Lower leg skin (tissue), 3 donors: ENCODE results near the gene EPS8L3.
"Not testable (repeated sequence)": the region's sequence is repeated elsewhere in the genome, so short reads cannot be mapped to it uniquely, and the experiment has no call there.

ENCODE experiments used
- CTCF ChIP-seq, 3 donors: fragments of 450-650 bp; IDR thresholded peaks; one replicate each; pipeline ENCODE4 v1.5.1; 2016; ENCODE audit warnings: antibody characterized with exemption in 3 of 3, mild to moderate bottlenecking in 3 of 3, moderate library complexity in 2 of 3
- POLR2A ChIP-seq, 2 donors: fragments of 450-650 bp; IDR thresholded peaks; one replicate each; pipeline ENCODE4 v1.6.1; 2016 to 2017; ENCODE audit warnings: antibody characterized with exemption in 2 of 2, mild to moderate bottlenecking in 1 of 2, moderate library complexity in 1 of 2

- TF ChIP-seq CTCF, POLR2A (IDR thresholded peaks at IDR 0.05): not testable (repeated sequence)
Observed at GRCh38 chr1:109766991-109767636, 3.4 kb upstream of the EPS8L3 start.
